Measurements from ENCODE around the gene SGCG. TPM values are rescaled to one million over a fixed set of nuclear protein-coding genes. Genes with fewer than 3 reads are reported as not detected.
A peak's percentile ranks its signal among the peaks of the same experiment; 100 is the strongest.

The SGCG gene
- total and polyA plus RNA-seq, 2 of the 4 experiments (the other 2 are of a cell fraction) = under 0.01 TPM; not detected in 1

DNA sequence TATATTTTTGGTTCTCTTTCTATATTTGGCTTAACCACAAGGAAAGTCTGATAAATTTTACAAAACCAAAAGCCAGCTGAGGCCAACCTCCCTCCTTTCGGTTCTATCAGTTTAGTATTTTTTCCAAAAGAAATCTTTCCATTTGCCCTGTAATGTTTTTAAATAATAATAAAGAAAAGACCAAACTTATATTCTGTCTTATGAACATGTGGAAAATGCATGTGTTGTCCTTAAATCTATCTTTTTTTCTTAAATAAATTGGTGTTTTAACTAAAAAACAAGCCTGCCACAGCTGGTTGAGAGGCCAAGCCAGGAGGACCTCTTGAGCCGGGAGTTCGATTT lies 139.1 kb downstream of the SGCG start:
- H2AK5ac ChIP-seq (ENCODE audit: low read depth, low read length) = peak overlapping the region; percentile 46; the same call in 1 of the 2 replicates
- H2AK9ac ChIP-seq (replicated peaks; ENCODE audit: low read depth, low read length, poor library complexity) = no peak overlapping the region
- H3K9ac ChIP-seq (ENCODE audit: low read depth, low read length) = no peak overlapping the region
- no peaks in the 10 kb centered on the region for H3K9me3 ChIP-seq (ENCODE audit: control insufficient read depth, insufficient read depth, low read length)
- dilution Hi-C loops (cut with HindIII; ENCODE audit: low sequenced_read_pairs, unreplicated experiment) (no loop called here), in situ Hi-C loops (cut with MboI; ENCODE audit: low sequenced_read_pairs) (loop anchor here (25.0 kb wide), 2 partner anchors 1358 to 1683 kb away; no protein-coding TSS in a partner anchor), intact Hi-C loops (cut with micrococcal nuclease) (loop anchor here (1.0 to 5.0 kb wide), 3 partner anchors 144 to 519 kb away; no protein-coding TSS in a partner anchor)
- no peak for ATAC-seq (ENCODE audit: low read depth)
- no peaks in the 10 kb centered on the region for H3K36me3 ChIP-seq (ENCODE audit: control insufficient read depth, insufficient read depth, low read length)
- no peak overlapping the region for H3K18ac ChIP-seq (ENCODE audit: low read depth, low read length)
- H2BK5ac ChIP-seq (ENCODE audit: low read depth, low read length, poor library complexity, severe bottlenecking) = peak overlapping the region; percentile 92
- H3K14ac ChIP-seq (replicated peaks; ENCODE audit: low read depth, low read length) = no peak overlapping the region
- H3K4ac ChIP-seq (ENCODE audit: low read depth, low read length) = peak overlapping the region; percentile 71
- H2BK20ac ChIP-seq (ENCODE audit: low read depth, low read length) = peak overlapping the region; percentile 67
- H4K8ac ChIP-seq (ENCODE audit: low read depth in 2 of 2, low read length in 2 of 2) = peak overlapping the region in 1 of 2 experiments; percentile 17; a peak in 2 of 4 replicates
- H3K4me2 ChIP-seq (ENCODE audit: low read depth, low read length) = no peak overlapping the region
- no peak overlapping the region for H3K4me3 ChIP-seq (ENCODE audit: insufficient read depth, low read depth, low read length)
- no peaks in the 10 kb centered on the region for H3K27me3 ChIP-seq (ENCODE audit: control insufficient read depth, insufficient read depth, low read length)
- whole genome bisulfite sequencing, 2 experiments (ENCODE audit: extremely low coverage in 2 of 2, insufficient read length in 1 of 2) = 100% methylated on average over 1 of the region's 3 CpGs; no CpG with 5 or more reads in 1 of the 2 experiments
- no TSS peak for BruUV-seq (replicated peaks)
- H3K79me1 ChIP-seq (ENCODE audit: low read depth in 1 of 2, low read length in 2 of 2) = peaks cover 0 to 10% of the 10 kb centered on the region in 2 experiments; a peak in 1 of 4 replicates
- no peak for DNase-seq
- H3K27ac ChIP-seq (ENCODE audit: insufficient read depth, low read length) = 0 out of 2 replicates have a peak overlapping the region, but pooled peaks have one; percentile 12
- peak overlapping the region; percentile 4; the same call in 1 of the 2 replicates for H4K5ac ChIP-seq (ENCODE audit: low read depth, low read length)
- H3K9me1 ChIP-seq (ENCODE audit: insufficient read depth, low read length) = peaks cover 17% of the 10 kb centered on the region
- H4K91ac ChIP-seq (ENCODE audit: insufficient read depth, low read depth, low read length) = peak overlapping the region; percentile 57; the same call in 1 of the 2 replicates
- CTCF ChIA-PET = interaction anchor here (1.0 to 1.6 kb wide), 3 partner anchors 13 to 517 kb away, joined by 3 to 6 read pairs (median 4); no protein-coding TSS in a partner anchor
- no peak for TF ChIP-seq NFE2L2 (IDR thresholded peaks at IDR 0.05; ENCODE audit: low read depth, low read length)
- TF ChIP-seq FOS (IDR thresholded peaks at IDR 0.05; ENCODE audit: low read depth, low read length) = no peak
- TF ChIP-seq POLR2A (IDR thresholded peaks at IDR 0.05; ENCODE audit: low read depth, low read length) = no peak
- no peak for TF ChIP-seq MXI1 (IDR thresholded peaks at IDR 0.05; ENCODE audit: borderline replicate concordance, low read depth, low read length)
- peak overlapping the region; percentile 91 for H2BK120ac ChIP-seq (ENCODE audit: low read depth, low read length)
- H2AFZ ChIP-seq (replicated peaks; ENCODE audit: low read length, poor library complexity) = no peak overlapping the region
- POLR2A ChIA-PET (ENCODE audit: unreplicated experiment) = no interaction called here
- H4K20me1 ChIP-seq (ENCODE audit: insufficient read depth, low read length) = no peaks in the 10 kb centered on the region
- no peak overlapping the region for H3K56ac ChIP-seq (ENCODE audit: extremely low read depth, insufficient read depth, low read length)
- H2BK15ac ChIP-seq (ENCODE audit: low read depth, low read length) = peak overlapping the region; percentile 45; the same call in 1 of the 3 replicates
- no peak overlapping the region for H3K23ac ChIP-seq (ENCODE audit: low read depth, low read length)
- H3K4me1 ChIP-seq (ENCODE audit: control insufficient read depth, insufficient read depth, low read length) = peaks cover 20% of the 10 kb centered on the region
